ENCODE data around the gene BMP5. TPM values are rescaled to one million over a fixed set of nuclear protein-coding genes. Genes with fewer than 3 reads are reported as not detected.

The BMP5 gene
- total RNA-seq, 4 donors from 2014 or later = 1.8 to 5.6 (median 3.4) TPM

DNA sequence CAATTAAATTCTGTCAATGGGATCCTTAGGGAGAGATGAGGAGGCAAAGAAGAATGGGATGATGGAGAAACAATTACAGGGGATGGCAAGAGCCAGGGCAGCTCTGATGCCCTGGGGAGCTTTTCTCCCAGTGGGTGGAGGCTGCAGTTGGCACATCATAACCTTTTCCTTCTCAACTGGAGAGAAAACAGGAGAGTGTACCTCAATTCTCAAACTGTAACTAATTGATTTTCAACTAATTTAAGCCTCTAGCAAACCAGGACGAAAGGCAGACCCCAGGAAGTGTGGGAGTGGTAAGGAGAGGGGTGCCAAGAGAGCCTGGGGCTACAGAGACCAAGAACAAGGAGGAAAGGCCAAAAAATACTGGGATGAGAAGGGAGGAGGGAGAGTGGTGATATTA, 5.7 kb downstream of the BMP5 start:
- no peaks in the 10 kb centered on the region for H3K9me3 ChIP-seq
- H3K27ac ChIP-seq = peak overlapping the region in 3 of 4 donors; percentile 1 to 51 (median 11)
- peaks cover 0 to 10% (median 0%) of the 10 kb centered on the region in 4 donors for H3K4me1 ChIP-seq
- no peaks in the 10 kb centered on the region for H3K27me3 ChIP-seq
- intact Hi-C loops (cut with DNase I; ENCODE audit: low total_unique reads) (no loop called here), in situ Hi-C loops (cut with MboI; ENCODE audit: low pct_ligation_motif_present in 1 of 4, low pct_unique_long_range_greater_than_20kb in 1 of 4, low sequenced_read_pairs in 3 of 4) (no loop called here)
- no peaks in the 10 kb centered on the region for H3K36me3 ChIP-seq
- TF ChIP-seq, protein P1, sequence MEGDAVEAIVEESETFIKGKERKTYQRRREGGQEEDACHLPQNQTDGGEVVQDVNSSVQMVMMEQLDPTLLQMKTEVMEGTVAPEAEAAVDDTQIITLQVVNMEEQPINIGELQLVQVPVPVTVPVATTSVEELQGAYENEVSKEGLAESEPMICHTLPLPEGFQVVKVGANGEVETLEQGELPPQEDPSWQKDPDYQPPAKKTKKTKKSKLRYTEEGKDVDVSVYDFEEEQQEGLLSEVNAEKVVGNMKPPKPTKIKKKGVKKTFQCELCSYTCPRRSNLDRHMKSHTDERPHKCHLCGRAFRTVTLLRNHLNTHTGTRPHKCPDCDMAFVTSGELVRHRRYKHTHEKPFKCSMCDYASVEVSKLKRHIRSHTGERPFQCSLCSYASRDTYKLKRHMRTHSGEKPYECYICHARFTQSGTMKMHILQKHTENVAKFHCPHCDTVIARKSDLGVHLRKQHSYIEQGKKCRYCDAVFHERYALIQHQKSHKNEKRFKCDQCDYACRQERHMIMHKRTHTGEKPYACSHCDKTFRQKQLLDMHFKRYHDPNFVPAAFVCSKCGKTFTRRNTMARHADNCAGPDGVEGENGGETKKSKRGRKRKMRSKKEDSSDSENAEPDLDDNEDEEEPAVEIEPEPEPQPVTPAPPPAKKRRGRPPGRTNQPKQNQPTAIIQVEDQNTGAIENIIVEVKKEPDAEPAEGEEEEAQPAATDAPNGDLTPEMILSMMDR (IDR thresholded peaks at IDR 0.05) = no peak
- TF ChIP-seq EP300 (IDR thresholded peaks at IDR 0.05; ENCODE audit: low read depth) = no peak
- TF ChIP-seq POLR2A (IDR thresholded peaks at IDR 0.05) = no peak
- 67 to 83% methylated on average over 1 of the region's 1 CpG for WGBS, 2 donors (ENCODE audit: low coverage in 1 of 2)
- no peak for DNase-seq
- H3K4me3 ChIP-seq = no peak overlapping the region

DNA sequence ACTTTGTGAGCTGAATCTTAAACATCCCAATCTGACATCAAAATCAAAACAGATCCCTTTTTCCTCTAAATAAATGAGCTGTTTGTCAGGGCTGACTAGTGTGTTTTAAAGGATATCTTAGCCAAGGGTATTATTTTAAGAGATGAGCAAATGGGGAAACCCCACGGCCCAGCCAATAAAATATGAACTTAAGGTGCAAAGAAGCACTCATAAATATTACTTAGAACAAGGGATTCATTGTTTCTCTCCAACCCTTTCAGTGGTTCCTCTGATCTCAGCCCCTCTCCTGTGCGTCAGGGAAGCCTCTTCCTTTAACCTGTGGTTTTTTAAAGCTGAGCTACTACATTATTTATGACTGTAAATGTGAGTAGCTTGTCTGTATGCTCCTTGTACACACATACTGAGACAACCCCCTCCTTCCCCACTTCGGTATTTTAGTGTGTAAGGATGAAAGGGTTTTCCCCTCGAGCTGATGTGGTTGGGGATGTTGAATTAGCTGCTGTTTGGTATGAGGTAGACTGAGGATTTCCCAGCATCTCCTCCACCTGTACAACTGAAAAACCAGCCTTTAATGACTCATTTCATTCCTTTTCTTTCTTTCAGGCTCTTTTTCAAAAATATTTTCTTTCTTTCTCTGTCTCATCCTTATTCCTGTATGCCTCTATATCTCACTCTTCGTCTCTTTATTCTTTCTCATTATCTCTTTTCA, 6.5 kb downstream of the BMP5 start:
- no peak for DNase-seq
- TF ChIP-seq POLR2AphosphoS5 (IDR thresholded peaks at IDR 0.05) (no peak), EP300 (IDR thresholded peaks at IDR 0.05; ENCODE audit: low read depth) (no peak), POLR2A (IDR thresholded peaks at IDR 0.05) (no peak)
- TF ChIP-seq, protein P1 (IDR thresholded peaks at IDR 0.05) = no peak
- H3K4me3 ChIP-seq = no peak overlapping the region
- H3K27me3 ChIP-seq = no peaks in the 10 kb centered on the region
- in situ Hi-C loops (cut with MboI; ENCODE audit: low pct_ligation_motif_present in 1 of 4, low pct_unique_long_range_greater_than_20kb in 1 of 4, low sequenced_read_pairs in 3 of 4) (no loop called here), intact Hi-C loops (cut with DNase I; ENCODE audit: low total_unique reads) (no loop called here)
- WGBS, 2 donors (ENCODE audit: low coverage in 1 of 2) = 18 to 38% methylated on average over 3 to 5 of the region's 5 CpGs
- H3K9me3 ChIP-seq = no peaks in the 10 kb centered on the region
- peaks cover 0 to 10% (median 0%) of the 10 kb centered on the region in 4 donors for H3K4me1 ChIP-seq
- H3K27ac ChIP-seq = peak overlapping the region in 2 of 4 donors; percentile 11 to 51
- no peaks in the 10 kb centered on the region for H3K36me3 ChIP-seq

DNA sequence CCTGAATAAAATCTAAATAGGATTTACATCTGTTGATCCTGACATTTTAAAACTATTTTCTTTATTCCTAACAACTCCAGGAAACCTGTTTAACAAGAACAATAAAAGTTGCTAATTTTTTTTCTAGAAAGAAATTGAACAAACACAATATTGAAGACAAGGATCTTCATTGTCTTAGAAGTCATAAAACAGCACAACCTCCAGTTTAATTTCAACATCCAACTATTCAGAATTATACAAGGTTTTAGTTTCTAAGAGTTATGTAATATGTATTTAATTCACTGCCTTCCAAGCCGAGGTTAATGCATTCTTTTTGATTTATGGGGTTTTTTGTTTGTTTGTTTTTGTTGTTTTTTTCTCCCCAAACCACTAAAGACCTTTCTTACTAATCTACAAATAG, 7.2 kb downstream of the BMP5 start:
- no peak for DNase-seq
- Histone ChIP-seq H3K4me3 (no peak overlapping the region), H3K36me3 (no peaks in the 10 kb centered on the region), H3K9me3 (no peaks in the 10 kb centered on the region), H3K4me1 (peaks cover 0 to 10% (median 0%) of the 10 kb centered on the region in 4 donors), H3K27me3 (no peaks in the 10 kb centered on the region), H3K27ac (peak overlapping the region in 1 of 4 donors; percentile 51)
- TF ChIP-seq POLR2AphosphoS5 (IDR thresholded peaks at IDR 0.05) (no peak), POLR2A (IDR thresholded peaks at IDR 0.05) (no peak), EP300 (IDR thresholded peaks at IDR 0.05; ENCODE audit: low read depth) (no peak)
- TF ChIP-seq, protein P1 (IDR thresholded peaks at IDR 0.05) = no peak
- in situ Hi-C loops (cut with MboI; ENCODE audit: low pct_ligation_motif_present in 1 of 4, low pct_unique_long_range_greater_than_20kb in 1 of 4, low sequenced_read_pairs in 3 of 4) = no loop called here
- WGBS, 2 donors (ENCODE audit: low coverage in 1 of 2) = 8% methylated on average over 1 of the region's 1 CpG
- intact Hi-C loops (cut with DNase I; ENCODE audit: low total_unique reads) = no loop called here

DNA sequence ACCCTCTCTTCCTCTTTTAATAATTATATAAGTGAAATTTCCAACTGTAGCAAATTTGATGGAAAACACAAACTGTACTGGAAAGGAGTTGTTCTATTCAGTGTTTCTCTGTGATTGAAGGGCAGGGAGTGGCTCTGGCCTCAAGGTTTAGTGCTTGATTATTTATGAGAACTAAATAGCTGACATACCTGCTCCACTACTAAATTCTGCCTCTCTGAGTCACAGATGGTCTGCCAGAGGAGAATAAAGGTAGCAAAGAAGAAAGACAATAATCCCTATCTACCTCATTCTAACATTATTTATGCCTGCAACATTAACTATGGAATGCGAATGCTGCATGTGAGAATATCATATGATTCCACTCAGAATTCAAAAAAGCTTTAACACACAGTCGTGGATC, 9.3 kb downstream of the BMP5 start:
- Histone ChIP-seq H3K9me3 (no peaks in the 10 kb centered on the region), H3K27me3 (no peaks in the 10 kb centered on the region), H3K36me3 (no peaks in the 10 kb centered on the region), H3K4me1 (peaks cover 0 to 10% (median 0%) of the 10 kb centered on the region in 4 donors), H3K27ac (no peak overlapping the region), H3K4me3 (no peak overlapping the region)
- DNase-seq = no peak
- in situ Hi-C loops (cut with MboI; ENCODE audit: low pct_ligation_motif_present in 1 of 4, low pct_unique_long_range_greater_than_20kb in 1 of 4, low sequenced_read_pairs in 3 of 4) (no loop called here), intact Hi-C loops (cut with DNase I; ENCODE audit: low total_unique reads) (no loop called here)
- WGBS, 2 donors (ENCODE audit: low coverage in 1 of 2) = 60 to 69% methylated on average over 2 of the region's 2 CpGs
- TF ChIP-seq EP300 (IDR thresholded peaks at IDR 0.05; ENCODE audit: low read depth) (no peak), POLR2A (IDR thresholded peaks at IDR 0.05) (no peak), POLR2AphosphoS5 (IDR thresholded peaks at IDR 0.05) (no peak)
- TF ChIP-seq, protein P1 (IDR thresholded peaks at IDR 0.05) = no peak
